Trophoblast cell (in vitro differentiated cells and primary cell): ENCODE results near the gene TCOF1.

Experiments used
- DNase-seq, 2 donors: peaks; one replicate each; pipeline ENCODE4 v3.0.0-alpha.2; 2016
- H2AFZ ChIP-seq: 2 replicates; pipeline ENCODE4 v1.6.1; 2013; ENCODE audit warnings: low read length, moderate library complexity, mild to moderate bottlenecking; ENCODE audit not compliant: insufficient read depth, poor library complexity
- H2AK5ac ChIP-seq: 2 replicates; pipeline ENCODE4 v1.6.1; 2013; ENCODE audit warnings: mild to moderate bottlenecking, low read length
- H2BK120ac ChIP-seq: 2 replicates; pipeline ENCODE4 v1.6.1; 2013; ENCODE audit warnings: low read length, mild to moderate bottlenecking, moderate library complexity; ENCODE audit not compliant: insufficient read depth, poor library complexity
- H2BK12ac ChIP-seq: 2 replicates; pipeline ENCODE4 v1.6.1; 2013; ENCODE audit warnings: mild to moderate bottlenecking, low read length, moderate library complexity
- H2BK5ac ChIP-seq: 2 replicates; pipeline ENCODE4 v1.6.1; 2013; ENCODE audit warnings: low read length, low read depth, moderate library complexity, mild to moderate bottlenecking; ENCODE audit not compliant: poor library complexity
- H3K14ac ChIP-seq: 2 replicates; pipeline ENCODE4 v1.6.1; 2013; ENCODE audit warnings: mild to moderate bottlenecking, low read length
- H3K18ac ChIP-seq: 2 replicates; pipeline ENCODE4 v1.6.1; 2013; ENCODE audit warnings: mild to moderate bottlenecking, low read length
- H3K23ac ChIP-seq: 2 replicates; pipeline ENCODE4 v1.6.1; 2013; ENCODE audit warnings: low read length
- H3K27ac ChIP-seq: 2 replicates; pipeline ENCODE4 v1.5.1; 2013; ENCODE audit warnings: low read depth, mild to moderate bottlenecking, inconsistent platforms, low read length, moderate library complexity
- H3K27me3 ChIP-seq: 2 replicates; pipeline ENCODE4 v1.6.1; 2013; ENCODE audit warnings: inconsistent platforms, mild to moderate bottlenecking, low read length, moderate library complexity; ENCODE audit not compliant: insufficient read depth
- H3K36me3 ChIP-seq, 2 experiments: 1 replicate in 1 of 2; 2 replicates in 1 of 2; pipeline ENCODE4 v1.6.1; 2013; ENCODE audit warnings: low read length in 2 of 2, mild to moderate bottlenecking in 2 of 2, moderate library complexity in 1 of 2; ENCODE audit not compliant: insufficient read depth in 2 of 2, control insufficient read depth in 1 of 2
- H3K4ac ChIP-seq: 2 replicates; pipeline ENCODE4 v1.6.1; 2013; ENCODE audit warnings: low read depth, mild to moderate bottlenecking, low read length, moderate library complexity
- H3K4me1 ChIP-seq, 2 experiments: 1 replicate in 1 of 2; 2 replicates in 1 of 2; pipeline ENCODE4 v1.6.1; 2013; ENCODE audit warnings: low read length in 2 of 2, mild to moderate bottlenecking in 2 of 2, moderate library complexity in 1 of 2; ENCODE audit not compliant: insufficient read depth in 2 of 2, control insufficient read depth in 1 of 2
- H3K4me2 ChIP-seq: 2 replicates; pipeline ENCODE4 v1.6.1; 2013; ENCODE audit warnings: inconsistent platforms, mild to moderate bottlenecking, low read length, moderate library complexity
- H3K4me3 ChIP-seq: 2 replicates; pipeline ENCODE4 v1.5.1; 2013; ENCODE audit warnings: mild to moderate bottlenecking, low read depth, low read length, inconsistent platforms
- H3K79me1 ChIP-seq: one replicate; pipeline ENCODE4 v1.6.1; 2013; ENCODE audit warnings: low read length
- H3K79me2 ChIP-seq: 2 replicates; pipeline ENCODE4 v1.6.1; 2013; ENCODE audit warnings: low read length, mild to moderate bottlenecking; ENCODE audit not compliant: control insufficient read depth, insufficient read depth, poor library complexity
- H3K9ac ChIP-seq: 2 replicates; pipeline ENCODE4 v1.6.1; 2013; ENCODE audit warnings: mild to moderate bottlenecking, low read length
- H3K9me3 ChIP-seq: 2 replicates; pipeline ENCODE4 v1.6.1; 2013; ENCODE audit warnings: low read depth, mild to moderate bottlenecking, control low read depth, inconsistent platforms, low read length; ENCODE audit not compliant: insufficient read depth
- H4K12ac ChIP-seq: 2 replicates; pipeline ENCODE4 v1.6.1; 2013; ENCODE audit warnings: low read depth, mild to moderate bottlenecking, low read length, moderate library complexity
- H4K8ac ChIP-seq: 2 replicates; pipeline ENCODE4 v1.6.1; 2013; ENCODE audit warnings: low read depth, mild to moderate bottlenecking, low read length, moderate library complexity
- H4K91ac ChIP-seq: one replicate; pipeline ENCODE4 v1.6.1; 2013; ENCODE audit warnings: low read depth, mild to moderate bottlenecking, low read length, moderate library complexity
- WGBS: extraction: QIAGEN DNeasy Blood & Tissue Kit; methylation state at CpG from one replicate; pipeline ENCODE4 v1.1.7; 2013; ENCODE audit warnings: missing lambda C conversion rate; ENCODE audit not compliant: insufficient read length, insufficient coverage; ENCODE audit errors: extremely low coverage; 5-methylcytosine and 5-hydroxymethylcytosine counted together

Gene TCOF1

GRCh38 chr5:150329038-150329437 lies 28.5 kb upstream of the TCOF1 start:
- Histone ChIP-seq H3K9ac (no peak overlapping the region), H2AK5ac (no peak overlapping the region), H2AFZ (no peak overlapping the region), H3K79me2 (no peaks in the 10 kb centered on the region), H2BK12ac (no peak overlapping the region), H3K9me3 (no peaks in the 10 kb centered on the region), H4K12ac (no peak overlapping the region), H3K27me3 (no peaks in the 10 kb centered on the region), H2BK120ac (no peak overlapping the region), H4K8ac (no peak overlapping the region), H3K4me1 (no peaks in the 10 kb centered on the region), H3K36me3 (no peaks in the 10 kb centered on the region), H3K14ac (no peak overlapping the region), H3K4me3 (no peak overlapping the region), H3K79me1 (no peaks in the 10 kb centered on the region), H2BK5ac (no peak overlapping the region), H3K27ac (no peak overlapping the region), H3K4ac (no peak overlapping the region), H3K4me2 (no peak overlapping the region), H3K23ac (no peak overlapping the region), H3K18ac (no peak overlapping the region), H4K91ac (no peak overlapping the region)
- DNase-seq: no peak
- WGBS: no CpG with 5 or more reads among the region's 2 CpGs

- H3K27me3 ChIP-seq: no peaks in the 10 kb centered on the region
- no peak overlapping the region for H2AFZ ChIP-seq
- no peak for DNase-seq
- H3K9me3 ChIP-seq: no peaks in the 10 kb centered on the region
- WGBS: no CpG with 5 or more reads among the region's 17 CpGs
- H3K23ac ChIP-seq: no peak overlapping the region
- H3K4me3 ChIP-seq: no peak overlapping the region
- H3K14ac ChIP-seq: no peak overlapping the region
- H3K18ac ChIP-seq: no peak overlapping the region
- H4K91ac ChIP-seq: no peak overlapping the region
- no peaks in the 10 kb centered on the region for H3K79me1 ChIP-seq
- no peak overlapping the region for H2BK120ac ChIP-seq
- H3K27ac ChIP-seq: no peak overlapping the region
- H3K4me2 ChIP-seq: no peak overlapping the region
- H3K4me1 ChIP-seq: no peaks in the 10 kb centered on the region
- no peak overlapping the region for H3K9ac ChIP-seq
- no peak overlapping the region for H2AK5ac ChIP-seq
- no peak overlapping the region for H4K12ac ChIP-seq
- no peaks in the 10 kb centered on the region for H3K79me2 ChIP-seq
- H2BK5ac ChIP-seq: no peak overlapping the region
- no peaks in the 10 kb centered on the region for H3K36me3 ChIP-seq
- H3K4ac ChIP-seq: no peak overlapping the region
- no peak overlapping the region for H4K8ac ChIP-seq
- no peak overlapping the region for H2BK12ac ChIP-seq
Observed at GRCh38 chr5:150329881-150330876, 27.3 kb upstream of the TCOF1 start.

- Histone ChIP-seq H3K14ac (no peak overlapping the region), H2AK5ac (no peak overlapping the region), H2BK5ac (no peak overlapping the region)
Observed at GRCh38 chr5:150333400-150333799, 24.1 kb upstream of the TCOF1 start.

GRCh38 chr5:150335778-150336177 lies 21.7 kb upstream of the TCOF1 start:
- WGBS: no CpG with 5 or more reads among the region's 4 CpGs
- H2BK12ac ChIP-seq: no peak overlapping the region
- no peak overlapping the region for H4K8ac ChIP-seq
- no peak overlapping the region for H2BK5ac ChIP-seq
- H2AK5ac ChIP-seq: no peak overlapping the region
- H3K4me2 ChIP-seq: no peak overlapping the region
- H3K4ac ChIP-seq: no peak overlapping the region
- H3K4me1 ChIP-seq: no peaks in the 10 kb centered on the region
- no peak overlapping the region for H3K14ac ChIP-seq
- H3K9me3 ChIP-seq: no peaks in the 10 kb centered on the region
- H3K27ac ChIP-seq: no peak overlapping the region
- H3K27me3 ChIP-seq: no peaks in the 10 kb centered on the region
- no peaks in the 10 kb centered on the region for H3K79me2 ChIP-seq
- no peak overlapping the region for H2AFZ ChIP-seq
- no peak overlapping the region for H4K91ac ChIP-seq
- H4K12ac ChIP-seq: no peak overlapping the region
- no peaks in the 10 kb centered on the region for H3K36me3 ChIP-seq
- H3K9ac ChIP-seq: no peak overlapping the region
- no peak overlapping the region for H2BK120ac ChIP-seq
- no peaks in the 10 kb centered on the region for H3K79me1 ChIP-seq
- H3K4me3 ChIP-seq: no peak overlapping the region
- no peak overlapping the region for H3K18ac ChIP-seq
- DNase-seq: no peak
- no peak overlapping the region for H3K23ac ChIP-seq

More at GRCh38 chr5:150333400-150333799, 24.1 kb upstream of the TCOF1 start:
- no peak overlapping the region for H3K23ac ChIP-seq
- no peak overlapping the region for H2BK120ac ChIP-seq
- no peak overlapping the region for H4K12ac ChIP-seq
- no peaks in the 10 kb centered on the region for H3K79me1 ChIP-seq
- no peak for DNase-seq
- no peak overlapping the region for H4K91ac ChIP-seq
- no peak overlapping the region for H2AFZ ChIP-seq
- H2BK12ac ChIP-seq: no peak overlapping the region
- WGBS: no CpG with 5 or more reads among the region's 5 CpGs
- no peaks in the 10 kb centered on the region for H3K79me2 ChIP-seq
- H3K27me3 ChIP-seq: no peaks in the 10 kb centered on the region
- no peak overlapping the region for H3K27ac ChIP-seq
- H3K4me3 ChIP-seq: no peak overlapping the region
- H3K18ac ChIP-seq: no peak overlapping the region
- H3K4ac ChIP-seq: no peak overlapping the region
- no peak overlapping the region for H4K8ac ChIP-seq
- H3K9me3 ChIP-seq: no peaks in the 10 kb centered on the region
- H3K36me3 ChIP-seq: no peaks in the 10 kb centered on the region
- no peak overlapping the region for H3K9ac ChIP-seq
- no peak overlapping the region for H3K4me2 ChIP-seq
- no peaks in the 10 kb centered on the region for H3K4me1 ChIP-seq
